ENCODE results near the gene NDRG4.

The NDRG4 gene

DNA sequence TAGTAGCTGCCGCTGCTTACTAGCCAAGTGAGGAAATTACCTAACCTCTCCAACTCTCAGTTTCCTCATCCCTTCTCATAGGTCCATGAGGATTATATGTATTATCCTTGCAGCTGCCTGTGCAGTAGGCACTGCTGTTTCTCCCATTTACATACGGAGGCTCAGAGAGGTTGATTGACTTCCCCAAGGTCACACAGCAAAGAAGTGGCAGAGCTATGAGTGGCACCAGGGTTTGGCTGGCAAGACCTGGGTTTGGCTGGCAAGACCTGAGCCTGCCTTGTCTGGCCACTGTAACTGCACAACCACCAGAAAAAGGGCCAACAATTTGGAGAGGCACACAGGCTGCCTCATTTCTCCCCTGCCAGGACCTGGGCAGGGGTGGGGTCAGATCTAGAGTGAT lies 2.5 kb upstream of the NDRG4 start:
- no peak for DNase-seq

DNA sequence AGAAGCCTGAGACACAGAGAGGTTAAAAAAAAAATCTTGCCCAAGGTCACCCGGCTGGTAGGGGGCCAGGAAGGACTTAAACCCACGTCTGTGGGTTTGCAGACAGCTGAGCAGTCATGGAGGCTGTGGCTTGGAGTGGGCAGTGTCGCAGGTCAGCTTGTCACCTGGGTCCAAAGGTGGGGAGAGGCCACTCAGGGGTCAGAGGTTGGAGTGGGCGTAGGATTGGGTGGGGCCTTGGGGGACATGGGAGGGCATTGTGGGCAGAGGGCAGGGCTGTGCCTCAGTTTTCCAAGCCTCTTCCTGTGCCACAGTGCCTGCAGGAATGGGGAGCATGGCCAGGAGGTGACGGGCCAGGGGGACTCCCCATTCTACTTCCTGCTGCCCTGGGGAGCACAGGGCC lies 2.0 kb upstream of the NDRG4 start:
- no peak for DNase-seq

DNA sequence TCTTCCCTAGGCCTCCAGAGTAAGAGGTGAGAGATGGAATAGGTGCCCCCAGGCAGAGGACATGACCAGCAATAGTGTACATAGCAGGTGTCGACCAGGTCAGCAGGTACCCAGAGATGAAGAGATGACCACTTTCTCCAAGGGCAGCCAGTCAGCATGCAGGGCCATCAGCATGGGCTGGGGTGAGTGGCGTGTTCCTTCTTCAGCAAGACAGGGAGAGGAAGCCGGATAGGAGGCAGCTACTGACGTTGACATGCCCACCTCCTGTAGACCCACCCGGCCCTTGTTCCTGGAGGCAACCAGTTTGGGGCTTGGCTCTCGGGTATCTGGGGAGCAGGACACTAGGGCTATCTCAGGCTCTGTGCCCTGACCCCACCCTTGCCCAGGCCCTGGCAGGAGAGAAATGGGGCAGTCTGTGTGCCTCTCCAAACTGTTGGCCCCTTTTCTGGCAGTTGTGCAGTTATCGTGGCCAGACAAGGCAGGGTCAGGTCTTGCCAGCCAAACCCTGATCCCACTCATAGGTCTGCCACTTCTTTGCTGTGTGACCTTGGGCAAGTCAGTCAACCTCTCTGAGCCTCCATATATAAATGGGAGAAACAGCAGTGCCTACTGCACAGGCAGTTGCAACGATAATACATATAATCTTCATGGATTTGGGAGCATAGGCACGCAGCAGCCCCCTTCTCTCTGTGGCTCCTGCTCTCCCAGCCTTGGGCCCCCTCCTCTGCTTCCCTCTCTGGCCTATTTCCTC lies 1.4 kb upstream of the NDRG4 start:
- no peak for DNase-seq

DNA sequence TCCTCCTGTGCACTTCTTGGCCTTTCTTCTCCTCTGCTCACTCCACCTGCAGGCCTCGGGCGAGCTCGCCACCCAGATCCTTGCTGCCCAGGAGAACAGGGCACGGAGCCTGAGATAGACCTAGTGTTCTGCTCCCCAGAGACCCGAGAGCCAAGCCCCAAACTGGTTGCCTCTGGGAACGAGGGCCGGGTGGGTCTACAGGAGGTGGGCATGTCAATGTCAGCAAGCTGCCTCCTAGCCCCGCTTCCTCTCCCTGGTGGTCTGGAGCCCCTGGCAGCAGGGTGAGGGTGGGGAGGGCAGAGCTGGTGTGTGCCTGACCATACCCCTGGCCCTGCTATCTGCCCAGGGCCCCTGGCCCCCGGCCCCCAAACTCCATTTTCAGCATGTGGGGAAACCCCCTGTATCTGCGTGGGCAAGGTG lies 841 bp upstream of the NDRG4 start:
- no peak for DNase-seq

DNA sequence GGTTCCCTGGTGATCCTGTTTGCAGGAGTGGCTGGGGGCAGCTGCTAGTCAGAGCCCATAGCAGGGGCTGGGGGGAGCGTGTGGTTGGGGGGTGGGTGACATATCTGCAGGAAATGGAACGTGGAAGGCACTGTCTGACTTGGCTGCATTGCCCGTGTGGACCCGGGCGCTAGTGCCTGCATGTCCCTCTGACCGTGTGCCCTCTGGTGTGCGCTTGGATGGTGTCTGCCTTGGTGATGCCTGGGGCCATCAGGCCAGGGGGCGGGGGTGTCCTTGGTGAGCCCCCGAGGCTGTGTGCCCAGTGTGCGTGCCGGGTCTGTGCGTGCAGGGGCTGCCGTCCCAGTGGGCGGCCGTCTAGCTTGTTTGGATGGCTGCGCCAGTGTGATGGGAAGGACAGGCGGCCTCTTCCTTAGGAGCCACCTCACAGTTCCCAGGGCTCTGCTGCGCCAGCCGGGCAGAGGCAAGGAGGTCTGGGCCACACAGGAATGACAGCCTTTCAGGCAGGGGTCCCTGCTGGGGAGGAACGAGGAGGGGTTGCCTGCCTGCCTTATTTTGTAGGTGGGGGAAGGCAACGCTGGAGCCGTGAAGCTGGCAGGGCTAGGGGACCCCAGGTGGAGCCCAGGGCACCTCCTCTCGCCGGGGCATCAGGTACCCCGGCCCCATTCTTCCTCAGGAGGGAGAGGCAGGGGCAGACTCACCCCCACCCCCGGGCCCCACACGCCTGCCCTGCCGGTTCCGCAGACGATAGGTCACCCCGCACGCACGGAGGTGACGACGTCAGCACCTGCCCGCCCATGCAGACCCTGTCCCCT lies 693 bp downstream of the NDRG4 start:
- DNase-seq = no peak

DNA sequence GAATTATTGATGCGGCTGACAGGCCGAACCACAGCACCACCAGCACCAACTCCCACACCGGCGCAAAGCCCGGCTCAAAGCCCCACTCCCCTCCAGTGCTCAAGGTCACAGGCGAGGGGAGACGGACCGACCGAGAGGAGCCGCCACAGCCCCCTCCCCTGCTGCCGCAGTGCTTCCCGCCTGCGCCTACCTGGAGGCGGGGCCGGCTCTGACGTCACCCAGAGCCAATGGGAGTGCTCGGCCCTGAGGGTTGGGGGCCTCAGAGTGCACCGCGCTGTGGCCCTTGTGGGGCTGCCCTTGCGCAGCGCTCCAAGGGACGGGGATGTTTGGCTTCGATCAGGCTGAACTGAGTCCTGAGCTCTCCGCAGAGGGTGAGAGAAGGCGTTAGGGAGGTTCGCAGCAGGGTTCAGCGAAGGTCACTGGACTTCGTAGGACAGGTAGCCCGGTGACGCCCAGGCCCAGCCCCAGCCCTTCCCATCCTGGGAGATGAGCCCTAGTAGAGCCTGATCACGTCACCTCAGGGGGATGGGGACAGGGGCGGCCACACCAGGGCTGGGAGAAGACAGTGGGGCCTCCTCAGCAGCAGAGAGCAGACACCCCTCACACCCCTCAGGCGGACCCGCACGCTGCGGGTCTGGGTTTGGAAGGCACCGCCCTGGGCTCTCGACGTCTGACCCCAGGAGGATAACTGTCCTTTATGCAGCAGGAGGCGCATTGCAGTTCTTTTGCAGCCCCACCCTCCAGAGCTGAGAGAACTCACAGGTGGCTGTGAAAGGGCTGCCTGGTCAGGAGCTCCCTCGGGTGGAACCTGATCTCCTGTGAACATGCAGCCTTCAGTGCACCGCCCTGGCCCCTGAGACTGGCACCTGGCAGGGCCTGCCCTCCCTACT lies 1.5 kb downstream of the NDRG4 start:
- peak; percentile 46 to 55 for DNase-seq

DNA sequence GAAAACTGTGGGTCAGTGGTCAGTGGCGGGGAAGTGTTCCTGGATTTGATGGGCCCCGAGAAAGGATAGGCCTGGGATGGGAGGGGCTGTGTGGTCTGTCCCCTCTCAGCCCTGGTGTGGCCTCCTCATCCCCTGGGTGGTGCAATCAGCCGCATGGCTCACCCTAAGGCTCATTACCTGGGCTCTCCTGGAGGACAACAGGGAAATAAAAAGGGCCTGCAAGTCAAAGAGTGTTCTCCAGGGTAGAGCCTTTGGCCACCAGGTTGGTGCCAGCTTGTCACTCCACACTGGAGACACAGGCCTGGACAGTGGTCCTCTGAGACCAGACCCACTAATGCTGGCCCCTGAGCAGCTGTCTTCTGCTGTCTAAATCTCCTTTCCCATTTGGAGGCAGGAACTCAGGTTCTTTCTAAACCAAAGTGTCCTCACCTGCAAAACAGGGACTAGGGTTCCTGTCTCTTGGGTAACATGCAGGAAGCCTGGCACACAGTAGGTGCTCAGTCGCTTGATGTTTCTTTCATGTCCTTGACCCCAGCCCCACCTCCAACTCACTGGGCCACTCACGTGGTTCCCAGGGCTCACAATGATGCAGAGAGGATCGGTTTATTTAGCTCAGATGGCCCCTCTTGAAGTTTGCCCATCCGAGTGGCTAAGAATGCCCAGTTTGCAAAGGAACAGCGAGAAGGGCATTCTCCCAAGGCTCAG lies 2.4 kb downstream of the NDRG4 start:
- DNase-seq = no peak

DNA sequence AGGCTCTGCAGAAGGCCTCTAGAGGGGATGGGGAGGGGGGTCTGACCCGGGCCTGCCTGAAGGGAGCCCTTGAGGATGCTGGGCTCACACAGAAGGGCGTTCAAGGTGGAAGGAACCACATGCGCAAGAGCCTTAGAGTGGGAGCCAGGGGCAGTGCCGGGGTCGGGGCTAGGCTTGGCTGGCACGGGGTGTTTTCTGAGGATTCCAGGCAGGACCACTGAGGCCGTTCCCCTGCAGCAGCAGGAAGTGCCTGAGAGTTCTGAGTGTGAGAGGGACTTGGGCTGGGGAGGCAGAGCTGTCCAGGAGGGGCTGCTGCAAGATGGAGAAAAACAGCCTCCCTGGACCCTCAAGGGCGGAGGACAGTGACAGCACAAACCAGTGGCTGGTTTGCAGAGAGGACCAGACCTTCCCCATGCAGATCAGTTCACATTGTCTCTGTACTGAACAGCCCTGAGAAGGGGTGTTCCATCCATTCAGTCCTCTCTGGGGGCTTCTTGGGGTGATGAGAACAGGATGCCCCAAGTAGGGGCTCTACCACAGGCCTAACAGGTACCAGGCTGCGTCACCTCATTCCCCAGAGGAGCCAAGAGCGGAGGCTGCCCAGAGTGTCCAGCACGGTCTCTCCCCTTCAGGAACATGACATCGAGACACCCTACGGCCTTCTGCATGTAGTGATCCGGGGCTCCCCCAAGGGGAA lies 3.4 kb downstream of the NDRG4 start:
- no peak for DNase-seq

DNA sequence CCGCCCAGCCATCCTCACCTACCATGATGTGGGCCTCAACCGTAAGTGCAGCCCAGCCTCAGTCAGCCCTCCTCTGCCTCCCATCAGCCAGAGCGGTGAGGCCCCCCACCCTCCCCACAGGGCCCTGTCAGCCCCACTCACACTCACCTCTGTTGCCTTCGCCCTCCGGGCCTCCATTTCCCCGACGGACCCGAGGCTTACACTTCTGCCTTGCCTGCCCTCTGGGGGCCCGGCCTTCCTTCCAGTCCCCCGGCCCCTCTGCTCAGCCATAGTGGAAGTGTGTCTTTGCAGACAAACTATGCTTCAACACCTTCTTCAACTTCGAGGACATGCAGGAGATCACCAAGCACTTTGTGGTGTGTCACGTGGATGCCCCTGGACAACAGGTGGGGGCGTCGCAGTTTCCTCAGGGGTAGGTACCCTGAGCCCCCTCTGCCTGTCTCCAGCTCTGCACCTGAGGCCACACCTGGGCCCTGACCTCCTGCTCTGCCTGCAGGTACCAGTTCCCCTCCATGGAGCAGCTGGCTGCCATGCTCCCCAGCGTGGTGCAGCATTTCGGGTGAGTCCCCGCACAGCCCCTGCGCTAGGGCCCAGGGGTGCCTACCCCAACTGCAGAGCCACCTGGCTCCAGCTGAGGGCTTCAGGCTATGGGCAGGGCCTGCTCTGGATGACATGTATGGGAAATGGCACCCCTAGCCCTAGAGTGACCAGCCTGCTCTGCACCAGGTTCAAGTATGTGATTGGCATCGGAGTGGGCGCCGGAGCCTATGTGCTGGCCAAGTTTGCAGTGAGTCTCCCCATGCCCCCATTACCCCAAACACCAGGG lies 4.1 kb downstream of the NDRG4 start:
- no peak for DNase-seq

DNA sequence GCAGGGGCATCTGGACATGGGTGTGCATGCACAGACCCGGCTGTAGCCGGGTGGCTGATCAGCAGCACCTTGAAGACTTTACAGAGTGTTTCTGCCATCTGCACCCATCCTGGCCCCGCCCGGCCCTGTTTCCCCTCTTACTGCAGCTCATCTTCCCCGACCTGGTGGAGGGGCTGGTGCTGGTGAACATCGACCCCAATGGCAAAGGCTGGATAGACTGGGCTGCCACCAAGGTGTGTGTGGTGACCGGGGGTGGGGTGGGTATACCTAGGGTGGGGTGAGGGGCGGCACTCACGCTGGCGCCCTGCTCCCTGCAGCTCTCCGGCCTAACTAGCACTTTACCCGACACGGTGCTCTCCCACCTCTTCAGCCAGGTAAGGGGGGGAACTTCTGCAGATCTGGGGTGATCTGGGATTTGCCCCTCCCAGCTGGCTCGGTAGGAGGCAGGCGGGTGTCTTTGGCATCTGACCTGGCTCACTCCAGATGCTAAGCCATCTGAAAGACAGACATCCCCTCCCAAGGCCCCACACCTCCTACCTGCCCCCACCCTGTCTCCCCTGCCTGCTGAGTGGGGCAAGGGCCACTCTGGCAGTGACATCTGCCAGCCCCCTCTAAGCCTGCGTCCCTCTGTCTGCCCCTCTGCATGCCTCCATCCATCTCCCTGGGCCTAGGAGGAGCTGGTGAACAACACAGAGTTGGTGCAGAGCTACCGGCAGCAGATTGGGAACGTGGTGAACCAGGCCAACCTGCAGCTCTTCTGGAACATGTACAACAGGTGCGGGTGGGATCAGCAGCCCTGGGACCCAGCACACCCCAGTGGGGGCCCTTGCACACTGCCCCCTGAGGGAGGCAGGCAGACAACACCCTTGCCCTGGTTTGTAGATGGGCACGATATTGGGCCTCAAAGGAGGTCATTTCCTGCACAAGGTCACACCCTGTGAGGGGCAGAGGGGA lies 6.6 kb downstream of the NDRG4 start:
- no peak for DNase-seq

DNA sequence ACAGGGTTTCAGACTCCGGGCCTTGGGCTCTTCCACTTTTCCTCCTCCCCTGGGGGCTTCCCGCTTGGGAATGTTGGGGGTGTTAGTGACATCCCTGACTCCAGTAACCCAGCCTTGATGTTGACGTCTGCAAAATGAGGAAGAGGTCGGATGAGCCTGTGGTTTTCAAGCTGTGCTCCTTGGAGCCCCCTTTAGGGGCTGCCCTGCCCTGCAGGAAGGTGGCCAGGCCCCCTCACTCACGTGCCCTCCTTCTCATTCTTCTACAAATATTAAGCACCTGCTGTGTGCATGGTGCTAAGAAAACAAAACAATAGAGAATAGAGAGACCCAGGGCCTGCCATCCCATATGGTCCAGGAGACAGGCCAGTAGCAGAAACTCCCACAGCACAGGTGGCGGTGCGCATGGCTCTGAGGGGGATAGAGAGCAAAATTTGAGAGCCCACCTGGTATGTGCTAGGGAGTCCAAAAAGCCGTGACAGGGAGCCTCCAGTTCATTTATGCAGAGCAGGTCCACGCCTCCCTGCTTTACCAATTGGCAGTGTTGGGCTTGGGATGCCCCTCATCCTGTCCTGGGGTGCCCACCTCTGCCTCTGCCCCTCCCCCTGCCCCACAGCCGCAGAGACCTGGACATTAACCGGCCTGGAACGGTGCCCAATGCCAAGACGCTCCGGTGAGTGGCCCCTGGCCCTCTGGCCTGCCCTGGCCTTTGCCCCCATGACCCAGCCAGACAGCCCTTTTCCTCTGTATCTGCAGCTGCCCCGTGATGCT lies 7.4 kb downstream of the NDRG4 start:
- DNase-seq = no peak

DNA sequence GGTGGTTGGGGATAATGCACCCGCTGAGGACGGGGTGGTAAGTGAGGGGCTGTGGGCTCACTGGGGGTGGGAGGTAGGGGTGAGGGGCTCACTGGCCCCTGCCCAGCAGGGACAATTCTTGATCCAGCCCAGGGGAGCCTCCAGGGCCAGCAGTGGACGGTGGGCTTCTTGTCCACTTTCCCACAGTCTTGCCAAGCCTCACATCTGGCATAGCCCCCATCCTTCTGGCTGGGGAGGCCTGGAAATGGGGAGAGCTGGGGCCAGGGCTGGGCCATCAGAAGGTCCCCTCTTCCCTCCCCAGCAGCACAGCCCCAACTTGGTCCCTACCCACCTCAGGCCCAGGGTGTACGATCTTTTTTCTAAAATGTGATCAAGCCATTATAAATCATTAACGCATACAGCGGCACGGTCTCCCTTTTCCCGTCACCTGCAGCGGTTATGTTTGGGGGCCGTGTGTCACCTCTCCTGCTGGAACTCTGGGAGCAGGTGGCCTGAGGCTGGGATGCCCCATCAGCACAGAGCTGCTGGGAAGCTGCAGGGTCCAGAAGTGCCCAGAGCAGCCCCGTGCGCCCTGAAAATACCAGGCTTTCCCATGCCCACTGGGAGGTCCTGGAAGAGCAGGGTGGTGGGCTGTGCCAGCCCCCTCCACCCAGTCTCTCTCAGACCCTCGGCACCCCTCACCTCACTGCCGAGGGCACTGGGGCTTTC lies 8.2 kb downstream of the NDRG4 start:
- DNase-seq = no peak

DNA sequence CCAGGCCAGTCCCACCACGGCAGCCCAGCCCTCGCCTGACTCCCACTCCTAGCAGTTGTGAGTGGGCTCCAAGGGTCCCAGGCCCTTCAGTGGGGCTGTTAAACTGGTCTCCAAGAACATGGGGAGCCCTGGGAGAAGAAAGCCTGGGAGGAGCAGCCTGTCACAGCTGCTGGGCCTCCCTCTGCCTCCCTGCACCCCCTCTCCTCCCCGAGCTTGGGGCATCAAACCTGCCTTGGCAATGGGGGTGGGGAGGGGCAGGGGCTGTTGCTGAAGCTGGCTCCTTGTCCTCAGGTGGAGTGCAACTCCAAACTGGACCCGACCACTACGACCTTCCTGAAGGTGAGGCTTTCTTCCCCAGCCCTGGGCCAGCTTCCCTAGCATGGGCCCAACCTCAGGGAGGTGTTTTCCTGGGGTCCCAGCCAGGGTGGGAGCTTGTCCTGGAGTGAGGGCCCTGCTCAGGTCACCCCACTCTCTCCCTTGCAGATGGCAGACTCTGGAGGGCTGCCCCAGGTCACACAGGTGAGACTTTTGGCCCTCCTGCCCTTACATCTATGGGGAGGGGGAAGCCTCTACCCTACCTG lies 8.8 kb downstream of the NDRG4 start:
- no peak for DNase-seq

DNA sequence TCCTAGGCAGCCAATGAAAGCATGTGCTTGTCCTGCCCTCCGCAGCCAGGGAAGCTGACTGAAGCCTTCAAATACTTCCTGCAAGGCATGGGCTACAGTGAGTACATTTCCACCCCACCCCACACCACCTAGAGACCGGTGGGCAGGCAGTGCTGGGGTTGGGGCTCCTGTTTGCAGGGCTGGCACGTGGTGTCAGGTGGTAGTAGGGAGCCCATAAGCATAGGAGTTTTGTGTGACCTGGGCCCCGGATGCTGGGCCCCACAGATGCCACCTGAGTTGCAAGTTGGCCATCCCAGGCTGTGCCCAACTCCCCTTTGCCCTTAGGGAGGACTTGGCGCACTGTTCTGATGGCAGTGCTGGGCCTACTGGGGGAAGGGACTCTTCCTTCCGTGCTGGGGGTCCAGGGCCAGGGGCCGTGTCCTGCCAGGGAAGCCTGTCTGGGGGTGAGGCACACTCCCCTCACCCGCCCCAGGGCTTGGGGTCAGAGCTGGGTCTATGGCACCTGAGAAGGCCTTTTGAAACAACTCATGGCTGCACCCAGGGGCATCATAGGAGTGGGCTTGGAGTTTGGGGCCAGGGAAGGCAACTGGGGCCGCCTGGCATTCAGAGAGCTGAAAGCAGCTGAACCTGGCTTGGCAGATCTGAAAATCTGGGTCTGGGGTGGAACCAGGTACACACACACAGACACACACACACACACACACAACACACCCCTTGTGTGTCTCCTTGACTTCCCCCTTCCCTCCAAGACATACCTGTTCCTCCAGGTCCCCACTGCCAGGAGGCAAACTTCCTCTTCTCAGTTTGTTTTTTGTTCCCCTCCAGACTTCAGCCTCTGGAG lies 9.5 kb downstream of the NDRG4 start:
- DNase-seq = no peak

DNA sequence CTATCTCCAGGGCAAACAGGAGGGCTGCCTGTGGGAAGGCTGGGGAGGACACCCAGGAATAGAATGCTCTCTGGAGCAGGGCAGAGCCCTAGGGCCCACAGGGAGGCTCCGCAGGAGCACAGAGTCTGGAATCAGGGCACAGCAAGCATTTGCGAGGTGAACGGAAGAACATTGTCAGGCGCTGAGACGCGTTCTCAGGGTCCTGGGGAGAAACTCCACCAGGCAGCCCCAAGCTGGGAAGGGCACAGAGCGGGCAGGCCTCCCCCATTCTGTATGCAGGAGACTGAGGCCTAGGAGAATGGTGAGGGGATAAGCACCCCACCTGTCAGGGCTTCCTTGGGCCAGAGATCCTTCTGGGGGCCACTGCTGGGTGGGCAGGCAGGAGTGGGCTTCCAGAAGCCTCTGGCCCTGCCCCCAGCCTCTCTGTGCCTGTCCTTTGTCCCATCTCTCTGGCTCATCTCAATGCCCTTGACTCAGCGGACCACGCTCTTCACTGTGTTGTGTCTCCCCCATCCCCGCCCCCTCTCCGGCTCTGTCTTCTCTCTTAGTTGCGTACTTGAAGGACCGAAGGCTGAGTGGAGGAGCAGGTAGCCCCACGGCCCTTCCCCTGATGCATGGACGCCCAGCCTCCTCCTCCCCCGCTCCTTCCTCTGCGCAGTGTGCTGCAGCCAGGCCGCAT lies 10.3 kb downstream of the NDRG4 start:
- DNase-seq = no peak
